ENCODE measurements around the gene IGLL5.

Gene IGLL5

GRCh38 chr22:22878801-22879674 lies 8.6 kb upstream of the IGLL5 start:
- no peaks in the 10 kb centered on the region for H3K9me3 ChIP-seq (ENCODE audit: control insufficient read depth, insufficient read depth, low read length)
- H3K27ac ChIP-seq (ENCODE audit: low read depth, low read length): no peak overlapping the region
- no peak overlapping the region for H3K4me3 ChIP-seq (ENCODE audit: low read depth, low read length)
- H3K27me3 ChIP-seq (ENCODE audit: control insufficient read depth, insufficient read depth, low read length): peaks cover 29% of the 10 kb centered on the region; the same call in 1 of the 2 replicates
- H3K4me1 ChIP-seq (ENCODE audit: control insufficient read depth, insufficient read depth, low read length): no peaks in the 10 kb centered on the region
- no peak overlapping the region for H3K9ac ChIP-seq (ENCODE audit: low read depth, low read length)
- no peaks in the 10 kb centered on the region for H3K36me3 ChIP-seq (ENCODE audit: control insufficient read depth, insufficient read depth, low read length)

DNA sequence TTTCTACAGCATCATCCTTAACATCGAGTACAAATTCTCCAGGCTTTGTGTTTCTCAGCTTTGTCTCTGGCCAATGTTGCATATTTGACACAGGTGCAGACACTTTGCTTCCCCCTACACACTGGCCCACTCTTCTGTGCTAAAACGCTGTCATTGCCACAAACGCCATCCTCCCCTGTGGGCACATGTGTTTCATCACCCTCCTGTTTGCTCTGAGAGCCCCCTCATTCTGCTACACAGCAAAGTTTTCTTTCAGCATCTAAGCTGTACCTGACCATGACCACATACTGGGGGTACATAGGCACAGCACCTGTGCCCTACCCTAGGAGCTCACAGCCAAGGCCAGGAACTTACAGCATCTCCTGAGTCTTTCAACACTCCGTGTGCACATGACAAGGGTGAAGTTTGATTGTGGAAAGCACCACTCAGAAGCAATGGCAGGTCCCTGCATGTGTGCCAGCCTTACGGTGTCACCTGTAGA lies 7.9 kb upstream of the IGLL5 start:
- Histone ChIP-seq H3K27me3 (ENCODE audit: control insufficient read depth, insufficient read depth, low read length) (peaks cover 25% of the 10 kb centered on the region; the same call in 1 of the 2 replicates), H3K27ac (ENCODE audit: low read depth, low read length) (no peak overlapping the region), H3K4me3 (ENCODE audit: low read depth, low read length) (no peak overlapping the region), H3K4me1 (ENCODE audit: control insufficient read depth, insufficient read depth, low read length) (no peaks in the 10 kb centered on the region), H3K9ac (ENCODE audit: low read depth, low read length) (no peak overlapping the region), H3K36me3 (ENCODE audit: control insufficient read depth, insufficient read depth, low read length) (no peaks in the 10 kb centered on the region), H3K9me3 (ENCODE audit: control insufficient read depth, insufficient read depth, low read length) (no peaks in the 10 kb centered on the region)

- Histone ChIP-seq H3K4me1 (ENCODE audit: control insufficient read depth, insufficient read depth, low read length) (no peaks in the 10 kb centered on the region), H3K4me3 (ENCODE audit: low read depth, low read length) (no peak overlapping the region), H3K27ac (ENCODE audit: low read depth, low read length) (no peak overlapping the region), H3K9me3 (ENCODE audit: control insufficient read depth, insufficient read depth, low read length) (no peaks in the 10 kb centered on the region), H3K36me3 (ENCODE audit: control insufficient read depth, insufficient read depth, low read length) (no peaks in the 10 kb centered on the region), H3K9ac (ENCODE audit: low read depth, low read length) (no peak overlapping the region), H3K27me3 (ENCODE audit: control insufficient read depth, insufficient read depth, low read length) (peaks cover 27% of the 10 kb centered on the region)
These were observed 7.0 kb upstream of the IGLL5 start for GRCh38 chr22:22880645-22881044.

GRCh38 chr22:22881116-22882000 lies 6.3 kb upstream of the IGLL5 start:
- no peaks in the 10 kb centered on the region for H3K4me1 ChIP-seq (ENCODE audit: control insufficient read depth, insufficient read depth, low read length)
- no peak overlapping the region for H3K9ac ChIP-seq (ENCODE audit: low read depth, low read length)
- H3K27me3 ChIP-seq (ENCODE audit: control insufficient read depth, insufficient read depth, low read length): peaks cover 34% of the 10 kb centered on the region

DNA sequence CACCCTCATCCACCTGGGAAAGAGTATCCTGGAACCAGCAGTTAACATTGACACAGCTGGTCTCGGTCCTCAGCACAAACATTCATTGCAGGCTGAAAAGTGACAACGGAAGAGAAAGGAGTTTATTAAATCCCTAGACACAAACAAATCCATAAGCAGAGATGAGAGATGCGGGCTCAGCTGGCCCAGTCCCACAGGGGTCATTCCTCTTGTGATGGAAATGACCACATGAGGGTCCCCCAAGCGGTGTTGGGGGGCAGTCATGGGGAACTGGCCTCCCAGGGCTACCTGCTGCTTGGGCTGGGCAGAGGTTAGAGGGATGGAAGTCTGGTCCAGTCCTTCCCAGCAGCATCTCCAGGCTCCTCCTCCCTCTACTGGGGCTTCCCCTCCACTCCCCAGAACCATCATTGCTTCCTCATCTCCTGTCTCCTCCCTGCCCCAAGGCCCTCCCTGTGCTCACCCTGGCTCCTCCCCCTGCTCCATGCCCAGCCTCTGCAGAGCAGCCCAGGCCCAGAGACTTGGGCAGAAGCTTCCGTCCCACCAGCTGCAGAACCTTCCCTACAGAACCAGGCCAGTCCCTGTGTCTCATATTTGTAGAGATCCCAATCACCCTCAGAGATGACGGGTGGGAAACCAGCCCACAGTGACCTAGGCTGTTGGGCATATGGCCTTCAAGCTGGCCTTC lies 5.4 kb upstream of the IGLL5 start:
- Histone ChIP-seq H3K4me3 (ENCODE audit: low read depth, low read length) (no peak overlapping the region), H3K9ac (ENCODE audit: low read depth, low read length) (no peak overlapping the region), H3K27me3 (ENCODE audit: control insufficient read depth, insufficient read depth, low read length) (peaks cover 38% of the 10 kb centered on the region), H3K36me3 (ENCODE audit: control insufficient read depth, insufficient read depth, low read length) (no peaks in the 10 kb centered on the region), H3K9me3 (ENCODE audit: control insufficient read depth, insufficient read depth, low read length) (no peaks in the 10 kb centered on the region), H3K27ac (ENCODE audit: low read depth, low read length) (no peak overlapping the region), H3K4me1 (ENCODE audit: control insufficient read depth, insufficient read depth, low read length) (no peaks in the 10 kb centered on the region)

More at GRCh38 chr22:22881116-22882000, 6.3 kb upstream of the IGLL5 start:
- no peaks in the 10 kb centered on the region for H3K36me3 ChIP-seq (ENCODE audit: control insufficient read depth, insufficient read depth, low read length)
- H3K9me3 ChIP-seq (ENCODE audit: control insufficient read depth, insufficient read depth, low read length): no peaks in the 10 kb centered on the region
- H3K27ac ChIP-seq (ENCODE audit: low read depth, low read length): no peak overlapping the region
- no peak overlapping the region for H3K4me3 ChIP-seq (ENCODE audit: low read depth, low read length)

DNA sequence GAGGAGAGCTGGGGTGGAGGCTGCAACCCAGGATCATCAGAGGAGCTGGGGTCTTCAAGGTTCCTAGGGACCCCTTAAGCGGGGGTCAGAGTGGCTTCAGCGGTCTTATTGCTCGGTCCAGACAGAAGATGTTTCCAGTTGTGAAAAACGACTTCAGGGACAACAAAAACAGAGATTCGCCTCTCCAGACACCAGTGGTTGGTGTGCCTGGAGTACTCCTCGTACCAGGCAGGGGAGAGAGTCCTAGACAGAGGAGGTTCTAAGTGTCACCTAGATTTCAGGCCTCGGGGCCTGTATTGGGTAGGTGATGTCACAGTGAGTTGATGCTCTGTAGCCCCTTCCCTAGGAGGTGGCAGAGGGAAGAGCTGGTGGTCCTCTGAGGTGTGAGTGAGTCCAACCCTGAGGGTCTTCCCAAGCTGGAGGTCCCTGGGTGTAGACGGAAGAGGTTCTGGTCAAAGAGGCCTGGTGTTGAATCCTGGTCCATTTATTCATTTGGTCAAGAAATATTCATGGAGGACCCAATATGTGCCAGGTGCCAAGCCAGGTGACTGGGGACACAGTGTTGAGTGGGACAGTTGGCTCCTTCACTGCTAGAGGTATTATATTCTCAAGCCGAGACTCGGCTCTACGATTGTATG lies 4.4 kb upstream of the IGLL5 start:
- Histone ChIP-seq H3K27me3 (ENCODE audit: control insufficient read depth, insufficient read depth, low read length) (peaks cover 38% of the 10 kb centered on the region), H3K9me3 (ENCODE audit: control insufficient read depth, insufficient read depth, low read length) (no peaks in the 10 kb centered on the region), H3K4me1 (ENCODE audit: control insufficient read depth, insufficient read depth, low read length) (no peaks in the 10 kb centered on the region), H3K4me3 (ENCODE audit: low read depth, low read length) (no peak overlapping the region), H3K36me3 (ENCODE audit: control insufficient read depth, insufficient read depth, low read length) (no peaks in the 10 kb centered on the region), H3K9ac (ENCODE audit: low read depth, low read length) (no peak overlapping the region), H3K27ac (ENCODE audit: low read depth, low read length) (no peak overlapping the region)

DNA sequence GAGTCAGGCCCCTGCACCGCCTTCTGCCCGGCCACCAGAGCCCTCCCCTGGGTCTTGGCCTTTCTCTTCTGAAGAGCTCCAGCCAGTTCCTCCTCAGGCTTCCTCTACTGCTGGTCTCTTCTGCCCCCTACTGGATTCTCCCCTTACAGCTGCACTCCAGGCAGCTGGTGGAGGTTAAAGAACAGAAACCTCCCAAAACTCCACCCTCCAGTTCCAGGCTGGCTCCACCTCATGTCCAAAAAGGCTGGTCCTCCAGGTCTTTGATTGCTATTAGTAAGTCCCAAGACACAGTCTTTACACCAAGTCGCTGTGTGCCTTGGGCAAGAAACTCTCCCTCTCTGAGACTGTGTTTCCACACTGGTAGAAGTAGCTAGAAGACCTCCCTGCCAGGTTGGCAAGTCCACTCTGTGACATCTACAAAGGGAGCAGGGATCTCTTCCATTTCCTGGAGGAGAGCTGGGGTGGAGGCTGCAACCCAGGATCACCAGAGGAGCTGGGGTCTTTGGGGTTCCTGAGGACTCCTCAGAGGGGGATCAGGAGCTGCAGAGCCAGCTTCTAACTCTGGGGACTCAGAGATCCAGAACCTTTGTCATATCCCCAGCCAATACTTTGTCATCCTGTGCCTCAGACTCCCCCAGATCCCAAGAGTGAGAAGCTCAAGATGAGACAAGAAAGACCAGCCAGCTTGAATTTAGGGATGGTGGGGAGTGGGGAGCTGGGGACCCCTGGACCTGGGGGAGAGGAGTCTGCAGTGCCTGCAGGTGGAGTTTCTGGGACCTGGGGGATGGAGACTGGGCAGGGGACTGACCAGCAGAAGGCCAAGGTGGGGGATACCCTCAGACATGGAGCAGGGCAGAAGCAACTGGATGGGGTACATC lies 3.4 kb upstream of the IGLL5 start:
- no peak overlapping the region for H3K9ac ChIP-seq (ENCODE audit: low read depth, low read length)
- no peaks in the 10 kb centered on the region for H3K9me3 ChIP-seq (ENCODE audit: control insufficient read depth, insufficient read depth, low read length)
- no peak overlapping the region for H3K4me3 ChIP-seq (ENCODE audit: low read depth, low read length)
- H3K27me3 ChIP-seq (ENCODE audit: control insufficient read depth, insufficient read depth, low read length): peaks cover 31% of the 10 kb centered on the region
- H3K4me1 ChIP-seq (ENCODE audit: control insufficient read depth, insufficient read depth, low read length): no peaks in the 10 kb centered on the region
- H3K27ac ChIP-seq (ENCODE audit: low read depth, low read length): no peak overlapping the region
- no peaks in the 10 kb centered on the region for H3K36me3 ChIP-seq (ENCODE audit: control insufficient read depth, insufficient read depth, low read length)

- H3K27ac ChIP-seq (ENCODE audit: low read depth, low read length): no peak overlapping the region
These were observed 2.5 kb upstream of the IGLL5 start for GRCh38 chr22:22884888-22885840.

GRCh38 chr22:22886546-22886945 lies 1.1 kb upstream of the IGLL5 start:
- Histone ChIP-seq H3K4me1 (ENCODE audit: control insufficient read depth, insufficient read depth, low read length) (no peaks in the 10 kb centered on the region), H3K27ac (ENCODE audit: low read depth, low read length) (no peak overlapping the region), H3K4me3 (ENCODE audit: low read depth, low read length) (no peak overlapping the region), H3K9me3 (ENCODE audit: control insufficient read depth, insufficient read depth, low read length) (no peaks in the 10 kb centered on the region), H3K27me3 (ENCODE audit: control insufficient read depth, insufficient read depth, low read length) (peaks cover 31% of the 10 kb centered on the region), H3K36me3 (ENCODE audit: control insufficient read depth, insufficient read depth, low read length) (no peaks in the 10 kb centered on the region), H3K9ac (ENCODE audit: low read depth, low read length) (no peak overlapping the region)

More at GRCh38 chr22:22884888-22885840, 2.5 kb upstream of the IGLL5 start:
- Histone ChIP-seq H3K27me3 (ENCODE audit: control insufficient read depth, insufficient read depth, low read length) (peaks cover 29% of the 10 kb centered on the region), H3K36me3 (ENCODE audit: control insufficient read depth, insufficient read depth, low read length) (no peaks in the 10 kb centered on the region), H3K4me3 (ENCODE audit: low read depth, low read length) (no peak overlapping the region), H3K9me3 (ENCODE audit: control insufficient read depth, insufficient read depth, low read length) (no peaks in the 10 kb centered on the region), H3K4me1 (ENCODE audit: control insufficient read depth, insufficient read depth, low read length) (no peaks in the 10 kb centered on the region), H3K9ac (ENCODE audit: low read depth, low read length) (no peak overlapping the region)
